ENCODE measurements around the gene SEC31A.

The SEC31A gene

DNA sequence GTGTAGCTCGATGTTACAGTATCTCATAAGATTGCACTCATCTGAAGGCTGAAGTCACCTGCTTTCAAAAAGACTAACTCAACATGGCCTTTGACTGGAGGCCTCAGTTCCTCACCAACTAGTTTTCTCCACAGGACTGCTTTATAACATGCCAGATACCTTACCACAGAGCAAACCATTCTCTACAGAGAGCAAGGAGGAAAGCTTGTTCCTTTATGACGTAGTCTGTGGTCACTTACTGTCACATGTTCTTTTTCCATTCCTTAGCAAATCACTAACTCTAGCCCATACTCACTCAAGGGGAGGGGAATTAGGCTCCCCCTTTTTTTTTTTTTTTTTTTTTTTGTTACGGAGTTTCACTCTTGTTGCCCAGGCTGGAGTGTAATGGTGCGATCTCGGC lies 12.8 kb upstream of the SEC31A start:
- TF ChIP-seq, protein P1, sequence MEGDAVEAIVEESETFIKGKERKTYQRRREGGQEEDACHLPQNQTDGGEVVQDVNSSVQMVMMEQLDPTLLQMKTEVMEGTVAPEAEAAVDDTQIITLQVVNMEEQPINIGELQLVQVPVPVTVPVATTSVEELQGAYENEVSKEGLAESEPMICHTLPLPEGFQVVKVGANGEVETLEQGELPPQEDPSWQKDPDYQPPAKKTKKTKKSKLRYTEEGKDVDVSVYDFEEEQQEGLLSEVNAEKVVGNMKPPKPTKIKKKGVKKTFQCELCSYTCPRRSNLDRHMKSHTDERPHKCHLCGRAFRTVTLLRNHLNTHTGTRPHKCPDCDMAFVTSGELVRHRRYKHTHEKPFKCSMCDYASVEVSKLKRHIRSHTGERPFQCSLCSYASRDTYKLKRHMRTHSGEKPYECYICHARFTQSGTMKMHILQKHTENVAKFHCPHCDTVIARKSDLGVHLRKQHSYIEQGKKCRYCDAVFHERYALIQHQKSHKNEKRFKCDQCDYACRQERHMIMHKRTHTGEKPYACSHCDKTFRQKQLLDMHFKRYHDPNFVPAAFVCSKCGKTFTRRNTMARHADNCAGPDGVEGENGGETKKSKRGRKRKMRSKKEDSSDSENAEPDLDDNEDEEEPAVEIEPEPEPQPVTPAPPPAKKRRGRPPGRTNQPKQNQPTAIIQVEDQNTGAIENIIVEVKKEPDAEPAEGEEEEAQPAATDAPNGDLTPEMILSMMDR (IDR thresholded peaks at IDR 0.05; ENCODE audit: control insufficient read depth, insufficient read depth, low read depth, low read length, missing control alignments), result no peak
- DNase-seq (ENCODE audit: low read depth), result no peak
- no peak overlapping the region for H3K4me3 ChIP-seq (ENCODE audit: control insufficient read depth, low read depth, low read length)

DNA sequence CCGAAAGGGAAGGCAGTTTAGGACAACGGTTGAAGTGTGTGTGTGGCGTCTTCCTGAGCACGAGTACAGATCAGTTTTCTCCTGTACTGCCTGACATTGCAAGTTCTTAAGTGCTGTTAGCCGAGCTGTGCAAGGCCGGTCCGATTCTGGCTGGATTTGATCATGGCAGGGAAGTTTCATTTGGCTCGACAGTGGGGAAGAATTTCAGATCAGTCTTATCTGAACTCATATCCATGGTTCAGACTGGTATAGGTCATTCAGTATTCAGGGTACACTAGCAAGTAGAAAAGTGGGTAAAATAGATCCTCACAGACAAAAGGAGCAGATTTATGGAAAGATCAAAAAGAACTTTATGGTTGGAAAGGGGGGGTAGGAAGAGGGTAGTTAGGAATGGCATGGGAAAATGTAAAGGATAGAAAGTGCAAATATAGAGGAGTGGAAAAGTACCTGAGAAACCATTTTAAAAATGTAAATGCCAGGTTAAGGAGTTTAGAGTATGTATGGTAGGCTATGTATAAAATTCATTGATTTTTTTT lies 10.3 kb upstream of the SEC31A start:
- DNase-seq (ENCODE audit: low read depth), result no peak
- H3K4me3 ChIP-seq (ENCODE audit: control insufficient read depth, low read depth, low read length), result peak overlapping the region; percentile 80
- TF ChIP-seq, protein P1 (IDR thresholded peaks at IDR 0.05; ENCODE audit: control insufficient read depth, insufficient read depth, low read depth, low read length, missing control alignments), result no peak

DNA sequence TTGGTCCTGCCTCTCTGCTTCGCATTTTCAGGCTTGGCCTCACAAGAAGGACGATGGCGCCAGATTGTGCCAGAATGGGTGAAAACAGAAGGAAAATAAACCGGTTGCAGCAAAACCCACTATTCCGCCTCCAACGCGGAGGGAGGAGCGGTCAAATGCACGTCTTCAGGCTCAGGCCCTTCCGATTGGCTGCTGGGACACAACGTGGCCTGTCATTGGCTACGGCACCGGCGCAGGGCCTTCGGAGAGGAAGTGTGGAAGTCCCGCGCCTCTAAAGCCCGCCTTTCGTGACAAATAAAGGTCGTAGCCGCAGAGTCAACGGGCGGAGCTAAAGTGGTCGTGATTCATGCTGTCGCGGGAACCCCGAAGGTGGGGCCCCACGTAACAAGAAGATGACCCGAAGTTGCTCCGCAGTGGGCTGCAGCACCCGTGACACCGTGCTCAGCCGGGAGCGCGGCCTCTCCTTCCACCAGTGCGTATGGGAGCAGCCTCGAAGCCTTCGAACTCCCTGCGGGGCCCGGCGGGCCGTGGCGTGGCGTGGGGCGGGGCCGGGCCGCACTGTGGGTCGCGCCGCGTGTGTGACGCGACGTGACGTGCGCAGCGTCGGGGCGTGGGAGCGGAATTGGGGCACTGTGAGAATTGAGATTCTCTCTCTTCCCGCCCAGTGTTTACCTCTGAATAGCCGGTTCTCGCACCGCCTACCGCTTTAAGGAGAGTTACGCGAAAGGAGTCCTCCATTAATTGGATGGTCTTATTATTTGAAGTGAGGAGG lies 9.6 kb upstream of the SEC31A start, which contains the start of gene THAP9:
TSS of gene THAP9 (plus strand) at position 325 of the 772 bp plus-strand sequence. CDS start at position 393, 68 bp downstream.
- TF ChIP-seq, protein P1 (IDR thresholded peaks at IDR 0.05; ENCODE audit: control insufficient read depth, insufficient read depth, low read depth, low read length, missing control alignments), result no peak
- peak within 1 kb of the TSS; percentile 80 for H3K4me3 ChIP-seq (ENCODE audit: control insufficient read depth, low read depth, low read length)
- DNase-seq (ENCODE audit: low read depth), result peak; percentile 98

DNA sequence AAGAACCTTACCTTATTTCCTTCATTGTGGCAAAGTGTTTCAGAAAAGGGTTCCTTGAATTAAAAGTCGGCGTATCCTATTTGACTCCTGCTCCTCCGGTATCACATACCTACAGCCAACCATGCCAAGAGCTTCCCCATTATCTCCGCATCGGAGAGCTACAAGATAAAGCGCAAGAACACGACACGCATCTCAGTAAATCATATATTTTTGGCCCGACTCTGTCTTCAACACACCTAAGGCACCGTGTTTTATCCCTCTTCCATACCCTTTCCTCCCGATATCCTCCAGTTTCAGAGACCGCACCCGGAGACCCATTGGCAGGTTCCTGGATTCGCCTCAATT lies 9.1 kb upstream of the SEC31A start:
- H3K4me3 ChIP-seq (ENCODE audit: control insufficient read depth, low read depth, low read length), result peak overlapping the region; percentile 80
- DNase-seq (ENCODE audit: low read depth), result no peak
- TF ChIP-seq, protein P1 (IDR thresholded peaks at IDR 0.05; ENCODE audit: control insufficient read depth, insufficient read depth, low read depth, low read length, missing control alignments), result no peak

DNA sequence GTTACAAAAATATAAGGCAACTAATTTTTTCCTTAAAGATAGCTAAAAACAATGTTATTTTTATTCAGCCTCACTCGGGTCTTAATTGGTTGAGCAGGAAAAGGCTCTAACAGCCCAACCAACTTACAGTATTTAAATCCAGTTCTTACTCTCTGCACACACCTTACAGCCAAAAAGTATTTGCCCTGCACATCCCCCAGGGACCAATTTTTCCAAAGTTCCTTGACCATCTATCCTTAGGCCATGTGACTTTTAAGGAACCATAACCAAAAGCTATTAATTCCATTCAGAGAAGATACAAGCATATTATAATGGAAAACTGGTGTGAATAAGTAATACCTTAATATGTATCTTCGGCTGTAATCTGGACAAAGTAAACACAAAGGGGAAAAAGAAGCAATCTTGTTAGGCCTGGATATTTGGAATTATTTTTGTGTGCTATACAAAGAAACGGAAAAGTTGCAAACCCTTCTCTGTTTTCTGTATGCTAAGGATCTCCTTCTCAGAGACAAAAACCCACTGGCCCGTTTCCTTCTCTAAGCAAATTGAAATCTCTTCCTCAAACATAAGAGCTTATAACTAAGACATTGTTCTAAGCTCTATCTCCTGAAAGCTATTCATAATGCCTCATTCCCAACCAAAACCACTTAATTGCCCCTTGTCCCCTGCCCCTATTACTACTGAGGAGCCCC lies 8.6 kb upstream of the SEC31A start:
- DNase-seq (ENCODE audit: low read depth), result no peak
- TF ChIP-seq, protein P1 (IDR thresholded peaks at IDR 0.05; ENCODE audit: control insufficient read depth, insufficient read depth, low read depth, low read length, missing control alignments), result no peak
- peak overlapping the region; percentile 80 for H3K4me3 ChIP-seq (ENCODE audit: control insufficient read depth, low read depth, low read length)

DNA sequence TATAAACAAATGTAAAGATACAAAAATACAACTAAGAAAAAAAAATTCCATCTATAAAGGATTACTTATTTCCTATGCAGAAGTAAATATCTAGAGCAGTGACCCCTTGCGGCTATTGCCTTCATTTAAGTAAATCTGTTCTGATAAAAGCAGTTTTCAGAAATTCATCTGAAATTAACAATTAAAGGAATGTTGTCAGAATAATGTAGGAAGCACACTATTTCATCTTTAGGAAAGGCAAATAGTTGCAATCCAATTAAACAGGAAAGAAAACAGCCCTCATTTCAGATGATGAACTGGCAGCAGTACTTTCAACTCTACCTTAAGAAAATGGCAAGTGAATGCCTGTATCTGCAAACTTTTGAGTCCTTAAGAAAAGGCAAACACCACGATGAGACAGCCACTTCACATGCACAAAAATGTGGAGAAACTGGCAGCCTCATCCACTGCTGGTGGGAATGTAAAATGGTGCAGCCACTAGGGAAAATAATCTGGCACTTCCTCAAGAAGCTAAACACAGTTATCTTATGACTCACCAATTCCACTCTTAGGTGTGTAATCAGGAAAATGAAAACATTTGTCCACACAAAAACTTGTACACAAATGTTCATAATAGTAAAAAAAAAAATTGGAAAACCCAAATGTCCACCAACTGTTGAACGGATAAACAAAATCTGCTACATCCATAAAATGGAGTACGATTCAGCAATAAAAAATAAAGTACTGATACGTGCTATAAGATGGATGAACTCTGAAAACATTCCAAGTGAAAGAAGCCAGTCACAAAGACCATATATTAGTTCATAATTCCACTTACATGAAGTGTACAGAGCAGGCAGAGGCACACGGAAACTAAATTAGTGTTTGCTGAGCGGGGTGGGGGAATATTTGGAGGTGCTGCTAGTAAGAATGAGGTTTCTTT lies 7.6 kb upstream of the SEC31A start:
- H3K4me3 ChIP-seq (ENCODE audit: control insufficient read depth, low read depth, low read length), result peak overlapping the region; percentile 80
- TF ChIP-seq, protein P1 (IDR thresholded peaks at IDR 0.05; ENCODE audit: control insufficient read depth, insufficient read depth, low read depth, low read length, missing control alignments), result peak; percentile 32
- DNase-seq (ENCODE audit: low read depth), result peak; percentile 68

Data from AG09309 (cell line).